Stimulated activated CD8-positive, alpha-beta memory T cell treated with anti-CD3 and anti-CD28 coated beads, Interleukin-7, amount 100 ng/mL, for 1 hour (primary cell): Measurements from ENCODE around the gene CXCL1.

ENCODE experiments used
- DNase-seq, 2 donors: peaks; one replicate each; pipeline ENCODE4 v3.0.0-alpha.2; 2020; ENCODE audit warnings: low read depth in 2 of 2

The CXCL1 gene

DNA sequence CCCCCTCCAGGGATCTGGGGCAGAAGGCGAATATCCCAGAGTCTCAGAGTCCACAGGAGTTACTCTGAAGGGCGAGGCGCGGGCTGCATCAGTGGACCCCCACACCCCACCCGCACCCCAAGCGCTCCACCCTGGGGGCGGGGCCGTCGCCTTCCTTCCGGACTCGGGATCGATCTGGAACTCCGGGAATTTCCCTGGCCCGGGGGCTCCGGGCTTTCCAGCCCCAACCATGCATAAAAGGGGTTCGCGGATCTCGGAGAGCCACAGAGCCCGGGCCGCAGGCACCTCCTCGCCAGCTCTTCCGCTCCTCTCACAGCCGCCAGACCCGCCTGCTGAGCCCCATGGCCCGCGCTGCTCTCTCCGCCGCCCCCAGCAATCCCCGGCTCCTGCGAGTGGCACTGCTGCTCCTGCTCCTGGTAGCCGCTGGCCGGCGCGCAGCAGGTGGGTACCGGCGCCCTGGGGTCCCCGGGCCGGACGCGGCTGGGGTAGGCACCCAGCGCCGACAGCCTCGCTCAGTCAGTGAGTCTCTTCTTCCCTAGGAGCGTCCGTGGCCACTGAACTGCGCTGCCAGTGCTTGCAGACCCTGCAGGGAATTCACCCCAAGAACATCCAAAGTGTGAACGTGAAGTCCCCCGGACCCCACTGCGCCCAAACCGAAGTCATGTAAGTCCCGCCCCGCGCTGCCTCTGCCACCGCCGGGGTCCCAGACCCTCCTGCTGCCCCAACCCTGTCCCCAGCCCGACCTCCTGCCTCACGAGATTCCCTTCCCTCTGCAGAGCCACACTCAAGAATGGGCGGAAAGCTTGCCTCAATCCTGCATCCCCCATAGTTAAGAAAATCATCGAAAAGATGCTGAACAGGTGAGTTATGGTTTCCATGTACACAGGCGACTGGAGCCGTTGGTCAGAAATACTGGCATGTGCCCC, at the start of gene CXCL1:
CXCL1 (plus strand) TSS at position 264 of the 926 bp plus-strand sequence; CDS start at position 342, 78 bp downstream.
- no peak for DNase-seq

DNA sequence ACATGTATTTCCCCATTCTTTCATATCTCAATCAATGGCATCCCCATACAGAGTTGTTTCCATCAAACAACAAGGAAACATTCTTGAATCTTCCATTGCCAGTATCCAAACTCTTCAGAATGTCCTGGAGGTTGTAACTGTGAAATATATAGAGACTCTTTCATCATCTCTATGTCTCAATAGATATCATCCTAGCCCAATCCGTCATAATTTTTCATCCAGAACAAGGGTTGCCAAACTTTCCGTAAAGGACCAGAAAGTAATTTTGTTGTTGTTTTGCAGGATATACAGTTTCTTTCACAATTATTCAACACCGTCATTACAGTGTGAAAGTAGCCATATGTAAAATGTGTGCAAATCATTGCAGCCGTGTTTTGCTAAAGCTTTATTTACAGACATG, 47.9 kb upstream of the CXCL1 start:
- no peak for DNase-seq

DNA sequence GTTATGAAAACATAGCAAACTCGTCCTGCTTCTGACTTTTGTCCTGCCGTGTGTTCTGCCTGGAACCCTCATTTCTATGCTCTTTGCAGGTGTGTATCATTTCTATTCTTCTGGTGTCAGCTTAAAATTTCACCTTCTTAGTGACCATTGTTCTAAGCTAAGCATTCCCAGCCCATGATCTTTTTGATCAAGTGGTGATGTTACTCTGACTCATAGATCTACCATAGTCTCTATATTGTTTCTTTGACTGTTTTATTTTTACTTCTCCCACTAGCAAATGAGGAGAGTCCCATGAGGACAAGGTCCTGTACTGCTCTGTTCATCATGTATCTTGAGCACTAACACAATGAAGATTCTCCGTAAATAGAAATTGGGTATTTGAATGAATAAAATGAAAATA, 46.8 kb upstream of the CXCL1 start:
- no peak for DNase-seq

DNA sequence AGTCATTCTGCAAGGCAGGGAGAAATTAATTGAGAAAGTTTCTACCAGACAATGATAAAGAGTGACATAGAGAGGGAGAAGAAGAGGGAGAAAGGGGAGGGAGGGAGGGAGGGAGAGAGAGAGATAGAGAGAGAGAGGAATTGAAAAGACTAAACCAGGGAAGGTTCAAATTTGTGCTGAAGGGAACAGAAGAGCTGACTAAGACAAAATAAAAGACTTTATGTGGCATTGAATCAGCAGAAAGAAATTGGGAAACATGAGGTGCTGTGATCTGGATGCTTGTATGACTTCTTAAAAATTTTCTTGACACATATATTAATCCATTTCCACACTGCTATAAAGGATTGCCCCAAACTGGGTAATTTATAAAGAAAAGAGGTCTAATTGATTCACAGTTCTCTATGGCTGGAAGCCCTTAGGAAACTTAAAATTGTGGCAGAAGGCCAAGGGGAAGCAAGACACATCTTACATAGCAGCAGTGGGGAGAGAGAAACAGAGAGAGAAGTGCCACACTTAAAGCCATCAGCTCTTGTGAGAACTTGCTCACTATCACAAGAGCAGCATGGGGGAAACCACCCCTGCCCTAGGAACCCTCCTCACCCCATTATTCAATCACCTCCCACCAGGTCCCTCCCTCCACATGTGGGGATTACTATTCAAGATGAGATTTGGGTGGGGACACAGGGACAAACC, 46.2 kb upstream of the CXCL1 start:
- DNase-seq = no peak

DNA sequence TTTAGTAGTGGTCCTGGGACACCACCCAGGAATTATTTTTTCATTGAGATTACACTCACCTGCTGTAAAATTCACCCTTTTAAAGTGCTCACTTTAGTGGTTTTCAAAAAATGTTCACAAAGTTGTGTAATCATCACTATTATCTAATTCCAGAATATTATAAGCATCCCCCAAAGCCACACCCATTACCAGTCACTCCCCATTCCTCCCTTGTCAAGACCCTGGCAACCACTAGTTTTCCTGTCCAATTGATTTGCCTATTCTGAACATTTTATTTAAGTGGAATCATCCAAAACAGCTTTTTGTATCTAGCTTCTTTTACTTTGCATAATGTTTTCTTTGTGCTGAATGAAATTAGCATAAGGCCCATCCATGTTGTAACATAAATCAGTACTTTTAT, 45.4 kb upstream of the CXCL1 start:
- DNase-seq = no peak

DNA sequence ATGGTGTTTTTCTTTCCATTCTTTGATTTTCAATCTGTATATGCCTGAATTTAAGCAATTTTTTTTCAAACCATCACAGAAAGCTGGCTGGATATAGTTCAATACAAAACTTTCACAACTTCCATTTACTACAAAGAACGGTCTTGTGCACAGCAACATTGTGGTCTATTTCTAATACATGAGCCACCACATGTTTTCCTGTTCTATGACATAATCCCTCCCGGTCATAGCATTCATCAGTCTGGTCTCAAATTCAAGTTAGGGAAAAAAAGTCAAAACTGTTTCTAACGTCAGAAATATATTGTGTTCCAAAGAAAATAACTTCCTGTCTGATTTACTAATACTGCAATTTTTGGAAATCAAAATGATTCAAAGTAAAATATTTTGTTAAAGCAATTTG, 40.2 kb upstream of the CXCL1 start:
- no peak for DNase-seq

DNA sequence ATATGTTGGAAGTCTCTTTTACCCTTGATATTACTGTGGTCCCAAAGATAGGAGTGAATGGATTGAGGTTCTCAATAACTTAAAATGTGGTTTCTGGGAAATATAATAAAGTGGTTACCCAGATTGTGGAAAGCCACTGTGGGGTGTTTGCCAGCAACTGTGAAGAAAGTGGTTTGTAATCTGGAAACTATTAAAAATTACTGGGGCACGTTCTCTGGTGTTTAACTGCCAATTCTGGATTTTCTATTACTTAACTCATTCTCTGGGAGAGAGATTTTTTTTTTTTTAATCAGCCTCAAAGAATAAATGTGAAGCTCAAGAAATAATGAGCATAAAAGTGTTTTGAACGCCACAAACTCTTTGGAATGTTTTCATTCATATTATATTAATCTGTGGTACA, 37.6 kb upstream of the CXCL1 start:
- DNase-seq = no peak

DNA sequence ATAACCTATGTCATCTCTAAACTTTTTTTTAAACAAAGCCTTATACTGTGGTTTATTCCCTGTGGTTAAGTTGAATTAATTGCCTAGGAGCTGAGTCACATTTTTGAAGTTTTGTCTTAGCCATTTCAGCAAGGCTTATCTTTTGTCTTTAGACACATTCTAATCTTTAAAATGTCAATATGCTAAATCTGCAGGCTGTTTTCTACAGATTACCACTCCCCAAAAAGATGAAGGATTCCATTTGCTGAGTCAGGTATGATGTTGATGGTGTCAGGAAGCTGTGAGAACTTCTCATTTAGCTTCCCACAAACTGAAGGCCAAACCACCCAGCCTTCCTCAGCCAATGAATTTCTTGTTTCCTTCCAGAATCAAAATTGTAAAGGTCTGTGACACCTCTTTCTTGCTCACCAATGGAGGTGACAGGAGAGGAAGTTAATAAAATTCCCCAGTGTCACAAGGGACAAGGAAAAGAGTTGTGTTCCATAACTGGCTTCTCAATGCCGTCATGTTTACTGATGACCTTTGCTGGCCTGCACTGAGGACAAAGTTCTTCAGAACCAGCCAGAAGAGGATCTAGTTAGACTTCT, 36.4 kb upstream of the CXCL1 start:
- DNase-seq = no peak

DNA sequence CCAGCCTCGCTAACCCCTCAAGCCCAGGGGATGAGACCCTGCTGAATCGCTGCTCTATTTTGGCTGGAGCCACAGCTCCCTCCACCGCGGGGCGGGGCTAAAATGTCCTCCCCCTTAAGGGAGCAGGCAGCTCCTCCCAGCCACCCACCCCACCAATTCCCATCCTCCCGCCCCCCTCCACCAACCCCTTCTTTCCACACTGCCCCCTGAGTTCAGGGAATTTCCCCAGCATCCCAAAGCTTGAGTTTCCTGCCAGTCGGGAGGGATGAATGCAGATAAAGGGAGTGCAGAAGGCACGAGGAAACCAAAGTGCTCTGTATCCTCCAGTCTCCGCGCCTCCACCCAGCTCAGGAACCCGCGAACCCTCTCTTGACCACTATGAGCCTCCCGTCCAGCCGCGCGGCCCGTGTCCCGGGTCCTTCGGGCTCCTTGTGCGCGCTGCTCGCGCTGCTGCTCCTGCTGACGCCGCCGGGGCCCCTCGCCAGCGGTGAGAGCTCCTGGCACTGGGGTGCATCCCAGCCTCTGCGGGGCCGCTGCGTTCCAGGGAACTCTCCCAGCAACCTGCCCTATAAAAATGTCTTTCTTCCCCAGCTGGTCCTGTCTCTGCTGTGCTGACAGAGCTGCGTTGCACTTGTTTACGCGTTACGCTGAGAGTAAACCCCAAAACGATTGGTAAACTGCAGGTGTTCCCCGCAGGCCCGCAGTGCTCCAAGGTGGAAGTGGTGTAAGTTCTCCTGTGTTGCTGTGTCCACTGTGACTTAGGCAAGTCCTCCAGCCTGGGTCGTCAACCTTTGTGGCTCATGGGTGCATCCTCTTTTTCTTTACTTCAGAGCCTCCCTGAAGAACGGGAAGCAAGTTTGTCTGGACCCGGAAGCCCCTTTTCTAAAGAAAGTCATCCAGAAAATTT, 32.6 kb upstream of the CXCL1 start, which contains the start of gene CXCL6:
CXCL6 (plus strand) TSS at position 306 of the 907 bp plus-strand sequence; CDS start at position 379, 73 bp downstream.
- DNase-seq = no peak

DNA sequence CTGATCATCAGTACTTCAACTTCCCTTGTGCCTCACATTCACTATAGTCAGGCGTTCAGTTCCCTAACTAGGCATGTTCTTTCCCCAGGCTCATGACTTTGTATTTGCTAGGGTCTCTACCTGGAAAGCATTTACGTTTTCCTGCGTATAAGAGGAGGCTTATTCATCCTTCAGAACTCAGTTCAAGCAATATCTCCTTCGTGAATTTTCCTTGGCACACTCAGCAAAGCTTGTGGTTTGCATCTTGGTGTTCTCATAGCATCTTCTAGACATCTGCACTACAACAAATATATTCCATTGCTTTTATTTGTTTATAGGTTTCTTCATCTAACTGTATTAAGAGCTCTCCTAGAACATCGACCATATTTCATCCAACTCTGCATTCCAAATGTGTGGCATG, 30.1 kb upstream of the CXCL1 start:
- no peak for DNase-seq

DNA sequence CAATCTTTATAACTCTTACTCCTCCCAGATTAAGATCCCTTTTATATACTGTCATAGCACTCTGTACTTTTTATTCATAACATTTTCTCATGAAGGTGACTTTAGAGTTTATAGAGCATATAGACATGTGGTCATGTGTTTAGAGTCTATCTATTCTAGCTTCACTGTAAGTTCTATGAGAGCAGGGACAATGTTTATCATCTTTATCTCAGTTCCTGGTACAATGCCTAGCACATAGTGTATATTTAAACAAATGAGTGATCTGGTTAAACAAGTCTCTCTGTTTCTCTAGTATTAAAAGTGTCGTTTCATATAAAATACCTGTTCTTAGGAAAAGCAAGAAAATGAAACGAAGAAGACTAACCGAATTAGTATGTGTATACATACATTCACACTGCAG, 29.5 kb upstream of the CXCL1 start:
- no peak for DNase-seq

DNA sequence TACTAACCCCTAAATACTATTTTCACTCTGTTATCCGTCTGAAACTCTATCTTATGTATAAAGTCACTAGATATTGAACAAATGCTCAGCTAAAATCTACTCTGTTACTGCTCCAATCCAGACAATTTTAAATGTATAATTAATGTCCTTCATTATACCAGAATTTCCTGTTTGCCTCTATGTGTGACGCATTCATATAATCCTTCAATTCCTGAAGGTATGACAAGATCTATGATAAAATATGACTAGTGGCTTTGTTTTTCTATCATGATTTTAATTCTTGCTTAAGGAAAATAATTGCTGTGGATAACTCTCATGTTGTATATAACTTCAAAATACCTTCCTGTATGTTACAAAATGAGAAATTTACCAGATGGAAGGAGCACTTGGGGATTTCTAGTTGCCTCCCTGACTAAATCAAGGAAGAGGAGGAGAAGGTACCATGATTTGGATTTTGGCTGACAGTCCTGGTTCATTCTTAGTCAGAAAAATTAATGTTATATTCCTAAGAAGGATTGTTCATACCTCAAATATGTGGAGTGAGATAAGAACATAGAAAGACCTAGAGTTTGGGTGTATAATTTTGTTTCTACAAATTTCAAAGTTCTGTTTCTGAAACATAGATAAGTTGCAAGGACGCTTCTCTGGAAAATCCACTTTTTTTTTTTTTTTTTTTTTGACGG, 27.8 kb upstream of the CXCL1 start:
- DNase-seq = no peak

DNA sequence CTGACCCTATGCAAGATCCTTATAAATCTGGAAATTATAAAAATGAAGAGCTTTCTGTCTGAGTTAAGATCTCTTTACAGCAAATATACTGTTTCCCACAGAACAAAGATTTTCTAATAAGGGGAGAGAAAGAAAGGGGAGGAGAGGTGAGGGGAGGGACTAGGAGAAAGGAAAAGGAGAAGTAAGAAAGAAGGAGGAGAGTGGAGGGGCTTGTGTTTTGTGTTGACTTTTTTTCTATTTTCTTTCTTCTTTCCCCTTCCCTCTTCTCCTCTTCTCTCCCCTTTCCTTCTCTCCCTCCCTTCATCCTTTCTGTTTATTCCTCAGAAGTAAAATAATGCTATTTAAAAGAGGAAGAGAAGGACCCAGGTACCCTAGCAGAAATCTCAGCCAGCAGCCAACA, 26.5 kb upstream of the CXCL1 start:
- DNase-seq = no peak

DNA sequence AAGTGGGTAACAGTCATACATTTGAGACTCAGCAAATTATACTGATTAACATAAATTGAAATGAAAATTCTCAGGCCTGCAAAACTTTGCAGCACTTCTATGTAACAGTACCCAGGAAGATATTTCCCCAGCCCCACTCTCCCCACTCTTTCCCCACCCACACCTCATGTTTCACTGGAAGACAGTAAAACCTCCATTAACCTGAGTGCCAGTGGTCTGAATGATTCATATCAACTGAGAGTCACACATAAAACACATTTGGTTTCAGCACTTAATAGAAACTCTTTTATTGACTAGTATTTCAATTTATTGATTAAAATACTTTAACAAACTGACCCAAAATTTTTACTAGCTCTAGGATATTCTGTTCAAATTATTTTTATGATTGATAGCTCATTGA, 25.8 kb upstream of the CXCL1 start:
- no peak for DNase-seq

DNA sequence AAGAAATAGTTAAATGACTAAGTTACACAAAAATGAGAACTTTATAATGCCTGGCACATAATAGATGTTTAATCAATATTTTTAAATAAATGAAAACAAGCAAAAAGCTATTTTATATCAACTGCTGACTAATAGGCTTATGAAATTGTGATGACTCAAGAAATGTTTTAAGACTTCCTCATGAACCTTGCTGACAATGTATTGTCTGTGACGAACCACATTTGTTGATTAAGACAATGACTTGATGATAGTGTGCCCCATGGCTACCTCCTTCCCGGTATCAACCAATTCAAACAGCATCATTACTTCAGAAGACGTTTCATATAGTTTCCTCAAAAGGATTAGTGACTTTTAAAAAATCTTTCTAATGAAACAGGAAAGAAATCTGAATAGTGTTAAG, 24.8 kb upstream of the CXCL1 start:
- no peak for DNase-seq

DNA sequence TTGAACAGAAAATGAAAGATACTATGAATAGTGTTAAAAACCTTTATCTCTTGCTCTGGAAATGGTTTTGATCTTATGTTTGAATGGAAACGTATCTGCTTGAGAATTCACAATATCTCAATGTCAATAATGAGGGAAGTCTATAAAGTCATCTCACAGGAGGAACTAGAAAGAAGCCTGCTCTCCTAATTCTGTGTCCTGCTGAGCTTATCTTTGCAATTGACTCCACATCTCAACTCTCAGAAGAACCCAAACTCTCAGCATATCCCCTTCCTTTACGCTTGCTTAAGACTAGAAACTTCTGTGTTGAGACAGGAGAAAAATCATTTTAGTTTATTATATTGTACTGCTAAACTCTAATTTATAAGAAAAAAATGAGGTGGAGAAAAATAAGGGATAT, 24.4 kb upstream of the CXCL1 start:
- DNase-seq = no peak

DNA sequence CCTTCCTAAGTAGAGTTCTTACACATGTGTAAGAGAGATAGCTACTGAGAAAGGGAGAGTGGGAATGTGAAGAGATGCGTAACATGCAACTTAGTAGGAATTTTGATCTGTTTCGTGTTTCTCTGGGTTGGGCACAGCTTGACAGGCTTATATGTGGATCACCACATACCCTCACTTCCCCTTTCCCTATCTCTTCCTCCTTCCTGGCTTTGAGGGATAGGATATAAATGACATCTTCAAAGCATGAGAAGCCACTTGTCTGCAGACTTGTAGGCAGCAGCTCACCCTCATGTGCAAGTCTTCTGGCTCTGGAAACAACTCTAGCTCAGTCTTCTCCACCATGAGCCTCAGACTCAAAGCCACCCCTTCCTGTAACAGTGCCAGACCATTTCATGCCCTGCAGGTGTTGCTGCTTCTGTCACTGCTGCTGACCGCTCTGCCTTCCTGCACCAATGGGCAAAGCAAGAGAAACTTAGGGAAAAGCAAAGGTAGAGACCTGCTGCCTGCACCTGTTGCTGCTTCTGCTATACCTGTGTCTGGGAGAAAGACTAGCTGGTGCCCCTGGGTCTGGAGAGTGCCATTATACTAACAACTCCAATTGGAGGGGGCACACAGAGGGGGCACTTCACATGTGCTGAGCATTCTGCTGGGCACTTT, 21.5 kb upstream of the CXCL1 start:
- no peak for DNase-seq

DNA sequence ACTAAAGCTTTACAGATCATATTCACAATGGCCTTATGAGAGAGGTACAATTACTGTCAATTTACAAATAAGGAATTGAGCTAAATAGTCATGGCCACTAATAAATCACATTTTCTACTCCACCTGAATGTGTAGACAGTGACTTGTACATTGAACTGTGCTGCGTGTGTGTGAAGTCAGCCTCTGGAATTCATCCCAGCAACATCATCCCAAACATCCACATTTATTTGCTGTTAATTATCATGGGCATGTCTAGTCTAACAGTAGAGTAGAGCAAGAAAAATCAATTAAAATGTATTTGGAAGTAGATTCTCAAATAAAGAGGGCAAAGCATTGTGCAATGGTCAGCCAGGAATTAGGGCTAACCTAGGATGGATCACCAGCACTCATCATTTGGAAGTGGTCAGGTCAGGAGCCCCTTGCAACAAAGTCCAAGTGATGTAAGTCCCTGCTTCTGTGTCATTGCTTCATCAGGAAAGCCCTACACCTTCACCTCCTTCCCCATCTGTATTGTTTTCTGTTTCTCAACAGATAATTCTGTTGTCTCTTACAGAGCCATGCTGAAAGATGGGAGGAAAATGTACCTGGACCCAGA, 20.9 kb upstream of the CXCL1 start:
- no peak for DNase-seq

DNA sequence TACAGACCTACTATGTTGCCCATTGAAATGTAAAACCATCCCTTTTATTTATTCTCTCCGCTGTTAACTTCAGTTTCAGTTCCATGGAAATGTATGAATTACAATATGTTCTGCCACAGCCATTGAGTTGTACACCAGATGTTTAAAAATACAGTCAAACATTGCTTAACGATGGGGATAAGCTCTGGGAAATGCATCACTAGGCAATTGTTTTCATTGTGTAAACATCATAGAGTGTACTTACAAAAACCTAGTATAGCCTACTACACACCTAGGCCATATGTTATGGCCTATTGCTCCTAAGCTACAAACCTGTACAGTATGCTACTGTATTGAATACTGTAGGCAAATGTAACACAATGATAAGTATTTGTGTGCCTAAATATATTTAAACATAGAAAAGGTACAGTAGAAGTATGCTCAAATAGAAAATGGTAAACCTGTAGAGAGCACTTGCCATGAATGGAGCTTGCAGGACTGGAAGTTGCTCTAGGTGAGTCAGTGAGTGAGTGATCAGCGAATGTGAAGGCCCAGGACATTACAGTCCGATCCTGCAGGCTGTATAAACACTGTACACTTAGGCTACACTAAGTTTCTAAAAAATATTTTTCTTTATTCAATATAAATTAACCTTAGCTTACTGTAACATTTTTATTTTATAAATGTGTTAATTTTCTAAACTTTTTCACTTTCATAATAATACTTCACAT, 18.8 kb upstream of the CXCL1 start:
- no peak for DNase-seq
